GM21529 (cell line): ENCODE data around the gene IL21R.
"Not testable (repeated sequence)": the region's sequence is repeated elsewhere in the genome, so short reads cannot be mapped to it uniquely, and the experiment has no call there.

Experiments
- ATAC-seq: cut with Tn5 transposase; IDR thresholded peaks from one replicate; pipeline ENCODE4 v1.9.1; 2021; ENCODE audit not compliant: unreplicated experiment

The IL21R gene

DNA sequence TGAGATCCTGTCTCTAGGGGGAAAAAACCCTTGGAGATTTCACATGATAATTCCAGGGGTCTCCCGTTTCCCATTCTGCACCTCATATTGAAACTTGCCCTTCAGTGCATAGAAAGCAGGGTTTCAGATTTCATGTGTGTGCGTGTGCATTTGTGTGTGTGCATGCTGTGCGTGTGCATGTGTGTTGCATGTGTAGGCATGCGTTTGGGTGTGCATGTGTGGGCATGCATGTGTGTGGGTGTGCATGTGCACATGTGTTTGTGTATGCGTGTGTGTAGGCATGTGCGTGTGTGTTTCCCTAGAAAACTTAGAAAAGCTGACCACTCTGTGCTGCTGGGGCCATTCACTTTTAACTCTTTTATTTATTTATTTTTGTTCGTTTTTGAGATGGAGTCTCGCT lies 40.0 kb downstream of the IL21R start:
- ATAC-seq, result no peak

DNA sequence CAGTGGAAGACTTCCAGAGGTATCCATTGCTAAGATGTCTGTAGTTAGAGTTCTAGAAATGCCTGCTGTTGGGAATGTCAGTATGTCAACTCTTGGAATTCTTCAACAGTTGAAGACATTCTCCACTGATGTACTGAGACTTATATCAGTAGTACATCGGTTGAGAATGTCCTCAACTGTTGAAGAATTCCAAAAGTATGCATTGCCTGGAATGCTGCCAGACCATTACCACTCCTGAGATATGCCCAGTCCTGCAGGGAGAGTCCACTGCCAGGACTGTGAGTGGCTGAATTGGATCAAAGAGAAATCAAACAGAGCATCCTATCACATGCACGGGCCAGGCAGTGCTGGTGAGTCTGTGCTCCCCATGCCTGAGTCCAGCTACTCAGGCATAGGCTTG lies 42.0 kb downstream of the IL21R start:
- ATAC-seq, result no peak

GRCh38 chr16:27444470-27444869 lies 42.5 kb downstream of the IL21R start:
- no peak for ATAC-seq

DNA sequence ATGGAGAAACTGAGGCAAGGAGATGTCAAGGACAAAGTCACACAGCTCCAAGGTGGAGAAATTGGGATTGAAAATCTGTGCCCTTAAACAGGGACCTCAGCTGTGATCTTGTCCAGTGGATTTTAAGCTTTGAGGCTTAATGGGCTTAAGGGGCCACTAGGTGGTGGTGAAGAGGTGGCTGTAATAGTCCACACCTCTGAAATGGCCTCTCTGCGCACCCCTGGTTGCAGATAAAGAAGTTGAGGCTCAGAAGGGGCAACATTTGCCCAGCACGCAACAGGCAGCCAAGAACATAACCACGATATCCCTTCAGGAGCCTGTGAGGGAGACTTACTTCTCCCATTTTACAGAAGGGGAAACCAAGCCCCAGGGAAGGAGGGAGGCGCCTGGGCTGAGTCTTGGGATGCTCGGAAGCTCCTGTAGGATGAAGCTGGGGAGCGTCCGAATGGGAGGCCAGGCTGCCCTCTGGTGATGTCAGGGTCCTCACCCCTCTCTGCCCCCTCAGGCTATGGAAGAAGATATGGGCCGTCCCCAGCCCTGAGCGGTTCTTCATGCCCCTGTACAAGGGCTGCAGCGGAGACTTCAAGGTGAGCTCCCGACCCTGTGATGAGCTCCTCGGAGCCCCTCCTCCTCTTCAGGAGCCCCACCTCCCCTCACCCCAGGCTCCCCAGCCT lies 43.7 kb downstream of the IL21R start:
- no peak for ATAC-seq

GRCh38 chr16:27446721-27447120 lies 44.7 kb downstream of the IL21R start:
- no peak for ATAC-seq

DNA sequence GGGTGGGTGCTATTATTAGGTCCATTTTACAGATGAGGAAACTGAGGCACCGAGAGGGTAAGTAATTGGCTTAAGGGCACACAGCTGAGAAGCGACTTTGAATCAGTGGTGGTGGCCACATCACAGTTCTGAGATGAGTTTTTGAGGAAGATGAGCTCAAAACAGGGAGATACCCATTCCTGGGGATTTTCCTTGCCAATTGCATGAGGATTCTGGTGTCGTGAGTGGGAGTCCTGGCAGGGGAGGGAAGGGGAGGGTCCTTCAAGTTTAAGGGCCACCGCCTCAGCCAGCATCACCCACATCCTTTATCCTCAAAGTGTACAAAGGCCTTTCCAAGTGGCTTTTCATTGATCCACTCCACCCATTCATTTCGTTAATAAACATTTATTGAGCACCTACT lies 45.3 kb downstream of the IL21R start:
- no peak for ATAC-seq

DNA sequence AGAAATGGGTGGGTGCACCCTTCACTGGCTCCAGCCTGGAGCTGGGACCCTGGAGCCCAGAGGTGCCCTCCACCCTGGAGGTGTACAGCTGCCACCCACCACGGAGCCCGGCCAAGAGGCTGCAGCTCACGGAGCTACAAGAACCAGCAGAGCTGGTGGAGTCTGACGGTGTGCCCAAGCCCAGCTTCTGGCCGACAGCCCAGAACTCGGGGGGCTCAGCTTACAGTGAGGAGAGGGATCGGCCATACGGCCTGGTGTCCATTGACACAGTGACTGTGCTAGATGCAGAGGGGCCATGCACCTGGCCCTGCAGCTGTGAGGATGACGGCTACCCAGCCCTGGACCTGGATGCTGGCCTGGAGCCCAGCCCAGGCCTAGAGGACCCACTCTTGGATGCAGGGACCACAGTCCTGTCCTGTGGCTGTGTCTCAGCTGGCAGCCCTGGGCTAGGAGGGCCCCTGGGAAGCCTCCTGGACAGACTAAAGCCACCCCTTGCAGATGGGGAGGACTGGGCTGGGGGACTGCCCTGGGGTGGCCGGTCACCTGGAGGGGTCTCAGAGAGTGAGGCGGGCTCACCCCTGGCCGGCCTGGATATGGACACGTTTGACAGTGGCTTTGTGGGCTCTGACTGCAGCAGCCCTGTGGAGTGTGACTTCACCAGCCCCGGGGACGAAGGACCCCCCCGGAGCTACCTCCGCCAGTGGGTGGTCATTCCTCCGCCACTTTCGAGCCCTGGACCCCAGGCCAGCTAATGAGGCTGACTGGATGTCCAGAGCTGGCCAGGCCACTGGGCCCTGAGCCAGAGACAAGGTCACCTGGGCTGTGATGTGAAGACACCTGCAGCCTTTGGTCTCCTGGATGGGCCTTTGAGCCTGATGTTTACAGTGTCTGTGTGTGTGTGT lies 46.8 kb downstream of the IL21R start:
- ATAC-seq, result no peak

DNA sequence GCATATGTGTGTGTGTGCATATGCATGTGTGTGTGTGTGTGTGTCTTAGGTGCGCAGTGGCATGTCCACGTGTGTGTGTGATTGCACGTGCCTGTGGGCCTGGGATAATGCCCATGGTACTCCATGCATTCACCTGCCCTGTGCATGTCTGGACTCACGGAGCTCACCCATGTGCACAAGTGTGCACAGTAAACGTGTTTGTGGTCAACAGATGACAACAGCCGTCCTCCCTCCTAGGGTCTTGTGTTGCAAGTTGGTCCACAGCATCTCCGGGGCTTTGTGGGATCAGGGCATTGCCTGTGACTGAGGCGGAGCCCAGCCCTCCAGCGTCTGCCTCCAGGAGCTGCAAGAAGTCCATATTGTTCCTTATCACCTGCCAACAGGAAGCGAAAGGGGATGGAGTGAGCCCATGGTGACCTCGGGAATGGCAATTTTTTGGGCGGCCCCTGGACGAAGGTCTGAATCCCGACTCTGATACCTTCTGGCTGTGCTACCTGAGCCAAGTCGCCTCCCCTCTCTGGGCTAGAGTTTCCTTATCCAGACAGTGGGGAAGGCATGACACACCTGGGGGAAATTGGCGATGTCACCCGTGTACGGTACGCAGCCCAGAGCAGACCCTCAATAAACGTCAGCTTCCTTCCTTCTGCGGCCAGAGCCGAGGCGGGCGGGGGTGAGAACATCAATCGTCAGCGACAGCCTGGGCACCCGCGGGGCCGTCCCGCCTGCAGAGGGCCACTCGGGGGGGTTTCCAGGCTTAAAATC lies 47.6 kb downstream of the IL21R start:
- peak; percentile 44 for ATAC-seq

DNA sequence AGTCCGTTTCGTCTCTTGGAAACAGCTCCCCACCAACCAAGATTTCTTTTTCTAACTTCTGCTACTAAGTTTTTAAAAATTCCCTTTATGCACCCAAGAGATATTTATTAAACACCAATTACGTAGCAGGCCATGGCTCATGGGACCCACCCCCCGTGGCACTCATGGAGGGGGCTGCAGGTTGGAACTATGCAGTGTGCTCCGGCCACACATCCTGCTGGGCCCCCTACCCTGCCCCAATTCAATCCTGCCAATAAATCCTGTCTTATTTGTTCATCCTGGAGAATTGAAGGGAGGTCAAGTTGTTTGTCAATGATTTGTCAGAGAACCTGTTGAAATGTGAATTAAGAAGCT lies 48.2 kb downstream of the IL21R start:
- ATAC-seq, result no peak

GRCh38 chr16:27452569-27453493 lies 50.9 kb downstream of the IL21R start:
- no peak for ATAC-seq

DNA sequence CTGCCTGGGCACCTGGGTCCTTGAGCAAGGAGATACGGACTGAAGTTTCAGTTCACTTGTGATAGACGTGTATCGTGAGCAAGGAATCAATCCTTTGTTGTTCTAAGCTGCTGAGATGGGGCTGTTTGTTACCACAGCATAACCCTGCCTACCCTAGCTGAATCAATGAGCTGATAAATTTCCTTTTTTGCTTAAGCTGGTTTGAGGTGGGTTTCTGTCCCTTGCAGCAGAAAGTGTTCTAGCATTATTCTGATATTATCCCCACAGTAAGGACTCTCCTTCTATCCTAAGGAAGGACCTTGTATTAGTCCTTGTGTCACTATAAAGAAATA lies 51.5 kb downstream of the IL21R start:
- no peak for ATAC-seq

GRCh38 chr16:27455700-27456099 lies 53.7 kb downstream of the IL21R start:
- no peak for ATAC-seq

DNA sequence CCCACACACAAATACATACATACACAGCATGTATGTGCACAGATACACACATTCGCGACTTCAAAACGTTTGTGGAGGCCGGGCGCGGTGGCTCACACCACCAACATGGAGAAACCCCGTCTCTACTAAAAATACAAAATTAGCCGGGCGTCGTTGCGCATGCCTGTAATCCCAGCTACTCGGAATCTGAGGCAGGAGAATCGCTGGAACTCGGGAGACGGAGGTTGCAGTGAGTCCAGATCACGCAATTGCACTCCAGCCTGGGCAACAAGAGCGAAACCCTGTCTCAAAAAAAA lies 55.6 kb downstream of the IL21R start:
- ATAC-seq, result not testable (repeated sequence)

- no peak for ATAC-seq
Measured at GRCh38 chr16:27458258-27458657, 56.3 kb downstream of the IL21R start.

DNA sequence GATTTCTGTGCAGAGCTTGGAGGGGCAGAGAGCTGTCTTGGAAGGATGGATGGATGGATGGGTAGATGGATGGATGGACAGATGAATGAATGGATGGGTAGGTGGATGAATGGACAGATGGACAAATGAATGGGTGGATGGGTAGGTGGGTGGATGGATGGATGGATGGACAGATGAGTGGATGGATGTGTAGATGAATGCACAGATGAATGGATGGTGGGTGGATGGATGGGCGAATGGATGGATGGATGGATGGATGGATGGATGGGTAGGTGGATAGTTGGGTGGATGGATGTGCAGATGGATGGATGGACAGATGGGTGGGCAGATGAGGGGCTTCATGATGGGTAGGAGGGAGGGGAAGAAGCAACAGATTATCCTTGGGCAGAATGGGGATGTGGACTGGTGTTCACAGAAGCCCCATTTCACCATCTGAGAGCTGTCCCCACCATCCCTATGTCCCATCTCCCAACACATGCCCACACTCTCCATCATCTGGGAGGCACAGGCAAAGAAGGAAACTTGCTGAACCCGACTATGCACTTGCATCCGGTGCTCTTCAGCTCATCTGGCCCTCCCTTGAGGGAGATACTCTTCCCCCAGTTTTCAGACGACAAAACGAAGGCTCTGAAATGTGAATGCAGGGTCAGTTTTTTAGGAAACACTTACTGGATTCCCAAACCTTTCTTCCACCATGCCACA lies 57.2 kb downstream of the IL21R start:
- no peak for ATAC-seq

DNA sequence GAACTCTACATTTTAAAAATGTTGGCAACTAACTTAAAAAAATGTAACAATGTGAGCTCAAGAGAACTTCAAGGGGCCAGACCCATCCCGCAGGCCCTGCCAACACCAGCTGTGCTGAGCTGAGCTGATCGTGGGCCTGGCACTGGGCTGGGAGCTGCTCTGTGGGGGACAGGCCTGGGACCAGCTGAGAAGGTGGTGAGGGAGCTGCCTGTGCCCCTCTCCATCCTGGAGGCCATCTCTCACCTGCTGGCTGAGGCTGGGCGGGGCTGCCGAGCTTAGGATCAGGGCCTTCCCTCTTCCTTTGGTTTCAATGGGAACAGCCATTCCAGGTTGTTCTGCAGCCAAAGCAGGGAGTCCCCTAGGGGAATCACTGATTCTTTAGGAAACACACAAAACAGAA lies 58.2 kb downstream of the IL21R start:
- ATAC-seq, result no peak

DNA sequence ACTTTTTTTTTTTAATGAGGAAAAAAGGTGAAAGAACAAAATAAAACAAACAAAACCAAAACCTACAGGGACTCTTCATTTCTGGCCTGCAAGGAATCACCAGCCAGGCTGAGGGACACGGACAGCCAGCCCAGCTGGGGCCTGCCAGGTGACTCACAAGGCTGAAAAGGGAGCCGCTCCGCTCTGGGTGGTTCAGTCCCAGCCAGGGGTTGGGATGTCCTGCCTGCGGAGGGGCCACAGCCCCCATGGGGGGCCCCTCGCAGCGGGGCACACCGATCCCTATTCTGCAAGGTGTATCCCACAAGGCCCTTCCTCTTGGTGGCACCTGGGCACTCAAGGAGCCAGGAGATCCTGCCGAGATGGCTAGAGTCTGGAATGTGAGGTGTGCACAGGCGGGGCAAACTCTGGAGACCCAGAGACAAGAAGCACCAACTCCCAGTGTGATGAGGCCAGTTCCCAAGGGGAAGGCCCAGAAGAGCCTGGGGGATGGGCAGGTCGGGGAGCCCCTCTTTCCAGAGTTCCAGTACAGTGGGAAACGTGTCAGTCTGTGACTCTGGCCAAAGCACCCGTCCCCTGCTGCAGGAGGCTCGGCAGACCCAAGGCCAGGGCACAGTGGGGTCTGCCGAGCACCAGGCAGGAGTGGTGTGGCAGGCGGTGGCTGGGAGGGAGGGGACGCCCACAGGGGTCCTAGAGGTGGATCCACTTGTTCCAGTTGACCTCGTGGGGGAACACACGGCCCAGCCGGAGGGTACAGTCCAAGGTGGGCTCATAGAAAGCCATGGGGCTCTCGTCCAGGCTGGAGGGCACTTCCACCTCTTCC lies 58.9 kb downstream of the IL21R start:
- no peak for ATAC-seq

GRCh38 chr16:27461483-27462171 lies 59.7 kb downstream of the IL21R start:
- ATAC-seq, result no peak

DNA sequence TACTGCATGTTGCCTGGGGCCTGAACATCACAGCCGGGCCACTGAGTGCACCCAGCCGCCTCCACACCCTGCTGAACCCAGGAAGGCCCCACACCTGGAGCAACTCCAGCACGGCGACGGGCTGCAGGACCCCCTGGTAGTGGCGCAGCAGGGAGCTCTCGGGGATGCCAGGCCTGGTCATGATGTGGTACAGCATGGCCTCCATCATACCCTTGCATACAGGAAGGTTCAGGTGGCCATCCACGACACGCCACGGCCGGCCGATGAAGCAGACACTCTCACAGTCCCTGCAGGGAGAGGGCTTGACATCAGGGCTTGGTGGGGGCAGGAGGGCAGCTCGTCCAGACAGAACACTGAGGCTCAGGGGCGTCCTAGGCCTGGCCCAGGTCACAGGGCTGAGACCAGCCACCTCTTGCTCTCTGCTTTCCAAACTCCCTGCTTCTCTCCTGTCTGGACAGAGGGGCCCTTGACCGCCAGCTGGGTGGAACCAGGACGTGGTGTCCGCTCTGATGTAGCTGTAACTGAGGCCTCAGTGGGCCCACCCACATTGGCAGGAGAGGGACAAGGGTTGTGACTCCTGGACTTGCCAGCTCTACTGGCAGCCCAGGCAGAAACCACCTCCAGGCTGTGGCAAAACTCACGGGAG lies 60.3 kb downstream of the IL21R start:
- ATAC-seq, result no peak
